NCI-H774 (cell line): ENCODE data around the gene RAVER2.
"Not testable (repeated sequence)": the region's sequence is repeated elsewhere in the genome, so short reads cannot be mapped to it uniquely, and the experiment has no call there.

ENCODE experiments used
- DNase-seq: peaks from one replicate; lab custom pipeline; 2025; lab: John Stamatoyannopoulos, UW

The RAVER2 gene, protein sequence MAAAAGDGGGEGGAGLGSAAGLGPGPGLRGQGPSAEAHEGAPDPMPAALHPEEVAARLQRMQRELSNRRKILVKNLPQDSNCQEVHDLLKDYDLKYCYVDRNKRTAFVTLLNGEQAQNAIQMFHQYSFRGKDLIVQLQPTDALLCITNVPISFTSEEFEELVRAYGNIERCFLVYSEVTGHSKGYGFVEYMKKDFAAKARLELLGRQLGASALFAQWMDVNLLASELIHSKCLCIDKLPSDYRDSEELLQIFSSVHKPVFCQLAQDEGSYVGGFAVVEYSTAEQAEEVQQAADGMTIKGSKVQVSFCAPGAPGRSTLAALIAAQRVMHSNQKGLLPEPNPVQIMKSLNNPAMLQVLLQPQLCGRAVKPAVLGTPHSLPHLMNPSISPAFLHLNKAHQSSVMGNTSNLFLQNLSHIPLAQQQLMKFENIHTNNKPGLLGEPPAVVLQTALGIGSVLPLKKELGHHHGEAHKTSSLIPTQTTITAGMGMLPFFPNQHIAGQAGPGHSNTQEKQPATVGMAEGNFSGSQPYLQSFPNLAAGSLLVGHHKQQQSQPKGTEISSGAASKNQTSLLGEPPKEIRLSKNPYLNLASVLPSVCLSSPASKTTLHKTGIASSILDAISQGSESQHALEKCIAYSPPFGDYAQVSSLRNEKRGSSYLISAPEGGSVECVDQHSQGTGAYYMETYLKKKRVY

DNA sequence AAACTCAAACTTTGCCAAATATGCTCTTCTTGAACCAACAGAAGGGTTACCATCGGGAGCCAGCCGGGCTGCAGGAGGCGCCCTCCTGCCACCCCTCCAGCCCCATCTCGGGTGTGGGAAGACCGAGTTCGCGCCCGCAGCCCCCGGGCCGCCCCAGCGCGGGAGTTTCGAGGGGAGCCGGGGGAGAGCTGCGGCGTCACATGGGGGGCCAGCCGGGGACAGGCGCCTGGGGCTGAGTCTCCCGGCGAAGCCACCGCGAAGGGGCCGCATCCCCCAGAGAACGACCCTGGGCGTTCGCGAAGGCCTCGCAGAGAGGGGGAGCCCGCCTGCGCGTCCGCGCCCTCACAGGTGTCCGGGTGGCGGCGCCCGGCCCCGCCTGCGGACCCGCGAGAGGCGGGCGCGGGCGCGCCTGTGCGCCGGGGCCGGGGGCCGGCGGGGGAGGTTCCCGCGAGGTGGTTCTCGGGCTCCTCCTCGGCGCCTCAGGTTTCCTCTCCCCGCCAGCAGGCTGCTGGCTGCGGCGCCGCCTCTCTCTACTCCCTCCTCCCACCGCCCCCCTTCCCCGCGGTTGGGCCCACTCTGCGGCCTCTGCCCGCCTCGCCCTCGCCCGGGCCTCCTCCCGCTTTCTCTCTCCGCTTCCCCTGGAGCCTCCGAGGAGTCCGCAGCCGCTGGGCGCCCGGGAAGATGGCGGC, at the start of gene RAVER2:
RAVER2 (plus strand) TSS at position 584 of the 689 bp plus-strand sequence; CDS start at position 682, 98 bp downstream.
- peak; percentile 65 for DNase-seq

GRCh38 chr1:64696879-64697278, 48.0 kb upstream of the RAVER2 start:
- DNase-seq = no peak

GRCh38 chr1:64699327-64699726, 45.5 kb upstream of the RAVER2 start:
- no peak for DNase-seq

DNA sequence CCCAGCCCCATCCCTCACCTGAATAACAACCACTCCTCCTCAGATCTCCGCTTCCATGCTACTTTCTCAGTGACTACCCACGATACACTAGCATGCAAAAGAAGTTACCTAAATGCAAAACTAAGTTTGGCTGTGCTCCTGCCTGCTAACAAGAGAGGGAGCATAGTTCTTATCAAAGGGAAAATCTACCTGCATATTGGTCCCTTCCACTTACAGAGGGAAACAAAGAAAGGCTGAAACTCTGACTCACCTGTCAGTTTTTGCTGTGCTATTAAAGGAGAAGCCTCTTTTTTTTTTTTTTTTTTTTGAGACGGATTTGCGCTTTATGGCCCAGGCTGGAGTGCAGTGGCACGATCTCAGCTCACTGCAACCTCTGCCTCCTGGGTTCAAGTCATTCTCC, 43.8 kb upstream of the RAVER2 start:
- no peak for DNase-seq

- DNase-seq = no peak
These were observed 43.0 kb upstream of the RAVER2 start for GRCh38 chr1:64701886-64702285.

DNA sequence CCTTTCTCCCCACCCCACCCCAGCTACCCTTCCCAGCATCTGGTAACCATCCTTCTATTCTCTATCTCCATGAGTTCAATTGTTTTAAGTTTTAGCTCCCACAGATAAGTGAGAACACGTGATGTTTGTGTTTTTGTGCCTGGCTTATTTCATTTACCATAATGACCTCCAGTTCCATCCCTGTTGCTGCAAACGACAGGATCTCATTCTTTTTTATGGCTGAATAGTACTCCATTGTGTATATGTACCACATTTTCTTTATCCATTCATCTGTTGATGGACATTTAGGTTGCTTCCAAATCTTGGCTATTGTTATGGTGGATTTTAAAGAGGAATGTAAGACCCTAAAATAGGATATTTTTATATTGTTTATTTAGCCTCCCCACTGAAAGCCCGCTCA, 42.2 kb upstream of the RAVER2 start:
- DNase-seq = not testable (repeated sequence)

- no peak for DNase-seq
These were observed 41.3 kb upstream of the RAVER2 start for GRCh38 chr1:64703600-64703999.

DNA sequence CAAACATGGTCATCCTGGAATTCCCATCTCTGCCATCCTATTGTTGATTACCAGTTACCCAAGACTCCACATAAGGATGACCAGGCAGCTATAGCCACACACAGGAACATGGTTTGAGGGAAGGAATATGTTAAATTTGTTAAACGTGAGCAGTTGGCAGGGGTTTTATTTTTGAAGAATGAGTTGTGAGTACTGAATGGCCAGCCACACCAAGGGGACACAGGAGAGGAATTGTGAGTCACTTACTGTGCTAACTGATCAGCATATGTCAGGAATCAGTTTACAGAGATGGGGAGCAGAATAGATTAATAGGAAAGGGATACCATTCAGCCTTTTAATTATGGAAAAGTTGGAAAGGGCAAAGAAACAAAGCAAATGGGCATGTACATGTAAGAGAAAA, 39.3 kb upstream of the RAVER2 start:
- DNase-seq = no peak

DNA sequence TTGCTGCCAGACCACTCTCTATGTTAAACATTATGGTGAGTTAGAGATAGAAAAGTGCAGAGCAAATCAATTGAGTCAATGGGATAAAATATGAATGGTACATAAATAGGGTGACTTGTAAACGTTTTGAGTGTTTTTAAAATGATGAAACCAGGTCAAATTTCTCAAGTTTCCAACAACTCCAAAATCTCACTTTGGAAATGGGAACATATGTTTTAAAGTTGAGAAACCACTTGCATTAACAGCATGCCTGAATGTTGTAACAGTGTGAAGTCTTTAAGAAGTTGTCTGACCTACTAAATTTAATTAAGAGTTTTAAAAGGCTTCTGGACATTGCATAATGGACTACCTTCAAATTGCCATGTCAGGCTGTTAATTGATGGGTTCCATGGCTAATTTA, 33.6 kb upstream of the RAVER2 start:
- DNase-seq = no peak

GRCh38 chr1:64712049-64712448, 32.8 kb upstream of the RAVER2 start:
- DNase-seq = no peak

DNA sequence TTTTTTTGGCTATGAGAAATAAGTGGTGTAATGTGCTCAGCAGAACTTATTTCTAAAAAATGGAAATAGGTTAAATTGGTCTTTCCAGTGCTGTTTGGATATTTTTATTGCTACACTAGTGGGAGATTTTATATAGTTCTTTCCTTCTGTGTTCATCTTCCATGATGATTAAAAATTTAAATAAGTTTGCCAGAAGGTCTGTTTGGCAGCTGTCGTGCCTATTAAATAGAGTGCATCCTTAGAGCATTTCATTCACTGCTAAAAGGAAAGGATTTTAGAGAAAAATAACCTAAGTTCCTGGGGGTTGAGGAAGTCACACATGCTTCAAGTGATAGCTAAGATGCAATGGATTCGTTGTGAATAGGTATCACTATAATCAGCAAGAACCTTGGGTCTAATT, 29.7 kb upstream of the RAVER2 start:
- no peak for DNase-seq

- DNase-seq = no peak
These were observed 23.7 kb upstream of the RAVER2 start for GRCh38 chr1:64721135-64721534.

DNA sequence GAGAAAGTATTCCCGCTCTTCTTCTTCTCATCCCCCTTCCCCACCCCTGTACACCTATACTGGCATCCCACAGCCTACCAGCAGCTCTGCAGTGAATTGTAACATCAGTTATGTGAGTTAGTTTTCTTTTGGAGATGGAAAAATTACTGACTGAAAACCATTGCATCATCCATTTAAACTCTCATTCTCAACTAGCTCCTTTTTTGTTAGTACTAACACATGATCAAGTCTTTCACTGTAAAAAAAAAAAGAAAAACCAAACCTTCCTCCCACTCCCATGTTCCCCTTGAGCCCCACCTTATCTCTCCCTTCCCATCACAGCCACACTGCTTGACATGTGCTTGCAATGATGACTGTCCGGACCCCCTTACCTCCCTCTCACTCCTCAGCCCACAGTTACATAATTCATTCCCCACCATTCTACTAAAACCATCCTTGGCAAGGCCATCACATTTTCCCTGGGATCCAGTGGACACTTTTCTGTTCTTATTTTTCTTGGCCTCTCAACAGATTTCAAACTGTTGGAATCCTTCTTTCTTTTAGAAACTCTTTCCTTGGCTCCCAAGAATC, 23.2 kb upstream of the RAVER2 start:
- no peak for DNase-seq

GRCh38 chr1:64727861-64728260, 17.0 kb upstream of the RAVER2 start:
- DNase-seq = no peak

- DNase-seq = no peak
These were observed 11.1 kb upstream of the RAVER2 start for GRCh38 chr1:64733581-64734286.

DNA sequence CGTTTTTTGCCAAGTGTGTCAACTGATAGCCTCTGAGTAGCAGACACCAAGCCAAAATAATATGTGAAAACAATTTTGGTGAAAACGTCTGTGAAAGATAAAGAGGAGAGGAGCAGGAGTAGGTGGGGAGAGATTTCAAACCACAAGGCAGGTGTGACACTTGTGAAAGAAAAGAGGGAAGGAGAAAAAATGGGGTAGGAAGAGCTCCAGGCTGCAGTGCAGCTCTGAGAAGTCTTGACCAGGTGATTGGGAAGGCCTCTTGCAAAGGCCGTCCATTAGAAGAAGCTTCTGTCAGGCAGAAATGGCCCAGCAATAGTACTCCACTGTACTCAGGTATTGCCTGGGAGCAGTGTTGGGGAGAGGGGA, 10.6 kb upstream of the RAVER2 start:
- DNase-seq = no peak

DNA sequence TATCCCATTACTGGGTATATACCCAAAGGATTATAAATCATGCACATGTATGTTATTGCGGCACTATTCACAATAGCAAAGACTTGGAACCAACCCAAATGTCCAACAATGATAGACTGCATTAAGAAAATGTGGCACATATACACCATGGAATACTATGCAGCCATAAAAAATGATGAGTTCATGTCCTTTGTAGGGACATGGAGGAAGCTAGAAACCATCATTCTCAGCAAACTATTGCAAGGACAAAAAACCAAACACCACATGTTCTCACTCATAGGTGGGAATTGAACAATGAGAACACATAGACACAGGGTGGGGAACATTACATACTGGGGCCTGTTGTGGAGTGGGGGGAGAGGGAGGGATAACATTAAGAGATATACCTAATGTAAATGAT, 4.2 kb upstream of the RAVER2 start:
- not testable (repeated sequence) for DNase-seq

GRCh38 chr1:64743954-64744491, 852 bp upstream of the RAVER2 start:
- DNase-seq = no peak

DNA sequence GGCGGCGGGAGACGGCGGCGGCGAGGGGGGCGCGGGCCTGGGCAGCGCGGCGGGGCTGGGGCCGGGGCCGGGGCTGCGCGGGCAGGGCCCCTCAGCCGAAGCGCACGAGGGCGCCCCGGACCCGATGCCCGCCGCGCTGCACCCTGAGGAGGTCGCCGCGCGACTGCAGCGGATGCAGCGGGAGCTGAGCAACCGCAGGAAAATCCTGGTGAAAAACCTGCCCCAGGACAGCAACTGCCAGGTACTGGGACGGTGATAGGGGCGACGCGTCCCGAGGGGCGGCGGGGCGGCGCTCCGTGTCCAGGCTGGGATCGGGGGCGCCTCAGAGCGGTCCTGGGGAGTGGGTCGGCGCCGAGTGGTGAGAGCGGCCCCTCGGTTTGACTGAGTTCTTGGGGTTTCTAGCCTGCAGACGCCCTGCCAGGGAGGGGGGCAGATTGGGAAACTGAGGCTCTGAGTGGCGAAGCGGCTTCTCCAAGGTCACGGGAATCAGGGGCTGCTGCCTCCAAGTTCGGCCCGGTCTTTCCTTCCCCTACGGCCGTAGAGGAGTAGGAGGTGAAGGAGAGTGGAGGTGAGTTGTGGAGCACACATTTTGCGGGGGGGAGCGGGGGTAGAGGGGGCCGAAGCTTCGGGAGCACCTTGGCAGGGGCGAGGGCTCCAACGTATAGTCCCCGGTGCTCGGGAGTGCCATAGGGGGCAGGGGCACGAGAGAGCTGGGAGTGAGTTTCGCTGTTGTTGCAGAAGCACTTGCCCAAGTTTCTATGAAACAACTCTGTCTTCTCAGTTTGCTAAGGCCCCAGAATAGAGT, 508 bp downstream of the RAVER2 start:
- no peak for DNase-seq

DNA sequence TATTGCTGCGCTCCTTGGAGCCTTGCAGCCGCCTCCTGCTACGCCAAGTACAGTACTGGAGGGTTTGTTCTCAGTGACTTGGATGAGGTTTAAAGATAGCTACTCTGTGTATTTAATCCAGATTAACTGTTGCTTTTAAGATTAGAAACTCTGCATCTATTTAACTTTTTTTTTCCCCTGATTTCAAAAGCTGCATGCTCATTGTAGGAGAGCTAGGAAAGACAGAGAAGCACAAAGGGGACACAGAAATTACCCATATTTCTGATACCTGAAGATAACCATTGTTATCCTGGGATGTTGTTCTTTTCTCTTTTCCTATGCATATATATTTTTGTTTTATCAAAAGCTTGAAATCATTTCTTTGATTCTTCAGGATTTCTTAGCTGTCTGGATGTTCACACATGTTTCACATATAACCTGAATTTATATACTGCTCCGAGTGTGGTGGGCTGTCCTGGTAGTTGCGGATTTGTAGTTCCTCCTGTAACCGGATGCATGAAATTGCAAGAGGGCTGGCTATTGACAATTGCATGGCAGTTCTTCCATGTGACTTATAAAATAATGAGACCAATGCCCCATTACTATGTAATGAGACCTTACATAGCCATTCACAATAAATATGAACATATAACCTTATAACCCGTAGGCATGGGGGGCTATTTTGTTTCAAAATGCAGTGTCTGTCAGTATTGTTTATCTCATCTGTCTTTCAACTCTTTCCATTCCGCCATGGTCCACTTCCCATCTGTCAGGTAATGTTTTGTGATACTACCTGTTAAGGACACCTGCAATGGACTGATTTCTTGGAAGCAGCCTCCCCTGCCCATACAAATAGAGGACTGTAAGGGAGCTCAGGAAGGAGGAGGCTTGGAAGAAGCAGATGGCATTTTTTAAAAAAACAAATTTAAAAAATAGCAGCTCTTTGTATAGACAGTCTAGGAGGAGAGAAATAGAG, 1.4 kb downstream of the RAVER2 start:
- no peak for DNase-seq
